Panc1 (cell line): Measurements from ENCODE around the gene GNL3L. TPM values are rescaled to one million over a fixed set of nuclear protein-coding genes. Genes with fewer than 3 reads are reported as not detected.
"Not testable (repeated sequence)": the region's sequence is repeated elsewhere in the genome, so short reads cannot be mapped to it uniquely, and the experiment has no call there.

Experiments used
- ATAC-seq: fragments of 200-7000 bp; cut with Tn5 transposase; 2 replicates; pipeline ENCODE4 v1.9.1; 2020; ENCODE audit warnings: mild to moderate bottlenecking, moderate library complexity
- BruUV-seq: library from RNA; stranded (reverse); fragments of 400-500 nt; replicated peaks from 2 replicates; lab custom pipeline; 2021; lab: Mats Ljungman, UMichigan
- CTCF ChIA-PET: fragments of 300-600 bp; sonication (Branson Sonifier 250); formaldehyde crosslinking; loops from one replicate; lab custom pipeline; 2022; ENCODE audit warnings: antibody characterized with exemption; lab: Charles Lee
- POLR2A ChIA-PET: fragments of 300-600 bp; sonication (Branson Sonifier 250); formaldehyde crosslinking; loops from one replicate; lab custom pipeline; 2022; ENCODE audit warnings: antibody characterized with exemption; lab: Charles Lee
- DNase-seq: peaks from one replicate; pipeline ENCODE4 v3.0.0-alpha.2; 2010; ENCODE audit warnings: low read depth, low spot score
- H3K27ac ChIP-seq: 2 replicates; pipeline ENCODE4 v1.5.1; 2011; ENCODE audit warnings: mild to moderate bottlenecking, low read length, inconsistent platforms
- H3K27me3 ChIP-seq: fragments of 200-500 bp; sonication (Bioruptor generic); 2 replicates; pipeline ENCODE4 v1.6.0; 2014; ENCODE audit warnings: low read length, inconsistent platforms; ENCODE audit not compliant: control insufficient read depth, insufficient read depth
- H3K36me3 ChIP-seq: fragments of 200-500 bp; sonication (Bioruptor generic); 2 replicates; pipeline ENCODE4 v1.5.1; 2014; ENCODE audit warnings: inconsistent platforms, mild to moderate bottlenecking, low read length, moderate library complexity; ENCODE audit not compliant: control insufficient read depth, insufficient read depth
- H3K4me1 ChIP-seq: 2 replicates; pipeline ENCODE4 v1.5.1; 2011; ENCODE audit warnings: inconsistent platforms, mild to moderate bottlenecking, low read length, moderate library complexity; ENCODE audit not compliant: control insufficient read depth, insufficient read depth
- H3K4me3 ChIP-seq, 2 experiments: 2 replicates each; pipeline ENCODE4 v1.5.1; 2011 to 2012; ENCODE audit warnings: low read depth in 2 of 2, low read length in 2 of 2, mild to moderate bottlenecking in 2 of 2, inconsistent platforms in 1 of 2, moderate library complexity in 1 of 2
- H3K9me3 ChIP-seq: fragments of 200-500 bp; sonication (Bioruptor generic); 2 replicates; pipeline ENCODE4 v1.5.1; 2014; ENCODE audit warnings: low read depth, mild to moderate bottlenecking, inconsistent platforms, low read length, moderate library complexity; ENCODE audit not compliant: control insufficient read depth, insufficient read depth
- POLR2AphosphoS5 ChIP-seq: IDR thresholded peaks from 2 replicates; pipeline ENCODE4 v1.6.1; 2012; ENCODE audit warnings: mild to moderate bottlenecking, low read depth, low read length, moderate library complexity
- REST ChIP-seq, 2 experiments: IDR thresholded peaks; 2 replicates each; pipeline ENCODE4 v1.6.1; 2011 to 2012; ENCODE audit warnings: low read depth in 2 of 2, control low read depth in 1 of 2, low read length in 1 of 2, mild to moderate bottlenecking in 1 of 2, moderate library complexity in 1 of 2; ENCODE audit not compliant: insufficient read depth in 1 of 2
- SIN3A ChIP-seq: IDR thresholded peaks from 2 replicates; pipeline ENCODE4 v1.6.1; 2012; ENCODE audit warnings: low read depth, mild to moderate bottlenecking, low read length, moderate library complexity, borderline replicate concordance; ENCODE audit not compliant: insufficient read depth
- TCF7L2 ChIP-seq: IDR thresholded peaks from 2 replicates; pipeline ENCODE4 v1.6.1; 2011; ENCODE audit warnings: mild to moderate bottlenecking, low read depth, low read length, inconsistent platforms
- in situ Hi-C: cut with HindIII; loops from 2 replicates; pipeline ENCODE4 v1.10.0; 2016; ENCODE audit warnings: low sequenced_read_pairs, low pct_unique_long_range_greater_than_20kb
- intact Hi-C: fragments of 100-400 bp; cut with micrococcal nuclease; formaldehyde crosslinking; loops from one replicate; pipeline ENCODE4 v1.10.0; 2022; ENCODE audit not compliant: unreplicated experiment
- total RNA-seq: library from RNA; stranded (reverse); gene quantifications from one replicate; pipeline ENCODE4 v1.2.1, GENCODE V29; 2021; ENCODE audit not compliant: unreplicated experiment
- TF ChIP-seq, protein P1 (sequence below): fragments of 450-650 bp; IDR thresholded peaks from 2 replicates; pipeline ENCODE4 v1.5.1; 2017; ENCODE audit warnings: mild to moderate bottlenecking

Gene GNL3L
- total RNA-seq, 1 experiment from 2014 or later, result 62.5 TPM

DNA sequence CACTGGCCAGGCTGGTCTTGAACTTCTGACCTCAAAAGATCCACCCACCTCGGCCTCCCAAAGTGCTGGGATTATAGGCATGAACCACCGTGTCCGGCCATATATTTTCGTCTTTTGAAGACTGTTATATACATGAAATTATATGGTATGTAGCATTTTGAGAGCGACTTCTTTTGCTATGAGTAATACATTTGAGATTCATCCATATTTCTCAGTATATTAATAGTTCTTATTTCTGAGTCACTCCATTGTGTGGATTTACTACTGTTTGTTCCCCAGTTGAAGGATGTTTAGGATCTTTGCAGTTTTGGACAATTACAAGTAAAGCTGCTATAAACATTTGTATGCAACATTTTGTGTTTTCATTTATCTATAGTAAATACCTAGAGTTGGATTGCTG, 34.9 kb downstream of the GNL3L start:
- no peak overlapping the region for H3K4me3 ChIP-seq
- no peaks in the 10 kb centered on the region for H3K9me3 ChIP-seq
- intact Hi-C loops (no loop called here), in situ Hi-C loops (no loop called here)
- DNase-seq (no peak), ATAC-seq (no peak)
- H3K27me3 ChIP-seq, result no peaks in the 10 kb centered on the region
- ChIA-PET POLR2A (no interaction called here), CTCF (no interaction called here)
- no TSS peak for BruUV-seq
- H3K4me1 ChIP-seq, result no peaks in the 10 kb centered on the region
- H3K27ac ChIP-seq, result no peak overlapping the region
- no peaks in the 10 kb centered on the region; the same call in 1 of the 2 replicates for H3K36me3 ChIP-seq
- TF ChIP-seq SIN3A, result no peak
- TF ChIP-seq, protein P1, sequence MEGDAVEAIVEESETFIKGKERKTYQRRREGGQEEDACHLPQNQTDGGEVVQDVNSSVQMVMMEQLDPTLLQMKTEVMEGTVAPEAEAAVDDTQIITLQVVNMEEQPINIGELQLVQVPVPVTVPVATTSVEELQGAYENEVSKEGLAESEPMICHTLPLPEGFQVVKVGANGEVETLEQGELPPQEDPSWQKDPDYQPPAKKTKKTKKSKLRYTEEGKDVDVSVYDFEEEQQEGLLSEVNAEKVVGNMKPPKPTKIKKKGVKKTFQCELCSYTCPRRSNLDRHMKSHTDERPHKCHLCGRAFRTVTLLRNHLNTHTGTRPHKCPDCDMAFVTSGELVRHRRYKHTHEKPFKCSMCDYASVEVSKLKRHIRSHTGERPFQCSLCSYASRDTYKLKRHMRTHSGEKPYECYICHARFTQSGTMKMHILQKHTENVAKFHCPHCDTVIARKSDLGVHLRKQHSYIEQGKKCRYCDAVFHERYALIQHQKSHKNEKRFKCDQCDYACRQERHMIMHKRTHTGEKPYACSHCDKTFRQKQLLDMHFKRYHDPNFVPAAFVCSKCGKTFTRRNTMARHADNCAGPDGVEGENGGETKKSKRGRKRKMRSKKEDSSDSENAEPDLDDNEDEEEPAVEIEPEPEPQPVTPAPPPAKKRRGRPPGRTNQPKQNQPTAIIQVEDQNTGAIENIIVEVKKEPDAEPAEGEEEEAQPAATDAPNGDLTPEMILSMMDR, result no peak
- TF ChIP-seq REST (IDR thresholded peaks at IDR 0.05; ENCODE audit: insufficient read depth in 1 of 2, low read depth in 2 of 2, low read length in 1 of 2), result no peak
- TF ChIP-seq POLR2AphosphoS5, result no peak
- TF ChIP-seq TCF7L2, result no peak

DNA sequence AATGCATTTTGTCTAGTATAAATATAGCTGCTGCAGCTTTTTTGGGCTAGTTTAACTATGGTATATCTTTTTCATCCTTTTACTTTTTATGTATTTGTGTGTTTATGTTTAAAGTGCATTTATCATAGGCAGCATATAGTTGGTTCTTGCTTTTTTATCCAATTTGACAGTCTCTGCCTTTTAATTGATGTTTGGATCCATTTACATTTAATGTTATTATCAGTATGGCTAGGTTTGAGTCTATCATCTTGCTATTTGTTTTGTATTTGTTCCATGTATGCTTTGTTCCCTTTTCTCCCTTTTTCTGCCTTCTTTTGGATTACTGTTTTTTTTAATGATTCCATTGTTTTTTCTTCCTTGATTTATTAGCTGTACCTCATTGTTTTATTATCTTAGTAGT, 40.3 kb downstream of the GNL3L start:
- no peaks in the 10 kb centered on the region for H3K4me1 ChIP-seq
- BruUV-seq, result no TSS peak
- TF ChIP-seq SIN3A (no peak), TCF7L2 (no peak), POLR2AphosphoS5 (no peak), REST (IDR thresholded peaks at IDR 0.05; ENCODE audit: insufficient read depth in 1 of 2, low read depth in 2 of 2, low read length in 1 of 2) (no peak)
- TF ChIP-seq, protein P1, result no peak
- ChIA-PET CTCF (no interaction called here), POLR2A (no interaction called here)
- in situ Hi-C loops (no loop called here), intact Hi-C loops (no loop called here)
- no peaks in the 10 kb centered on the region; the same call in 1 of the 2 replicates for H3K36me3 ChIP-seq
- H3K9me3 ChIP-seq, result peaks cover 5% of the 10 kb centered on the region; the same call in 1 of the 2 replicates
- H3K4me3 ChIP-seq, result no peak overlapping the region
- no peaks in the 10 kb centered on the region for H3K27me3 ChIP-seq
- ATAC-seq, result no peak
- H3K27ac ChIP-seq, result no peak overlapping the region
- DNase-seq, result no peak

DNA sequence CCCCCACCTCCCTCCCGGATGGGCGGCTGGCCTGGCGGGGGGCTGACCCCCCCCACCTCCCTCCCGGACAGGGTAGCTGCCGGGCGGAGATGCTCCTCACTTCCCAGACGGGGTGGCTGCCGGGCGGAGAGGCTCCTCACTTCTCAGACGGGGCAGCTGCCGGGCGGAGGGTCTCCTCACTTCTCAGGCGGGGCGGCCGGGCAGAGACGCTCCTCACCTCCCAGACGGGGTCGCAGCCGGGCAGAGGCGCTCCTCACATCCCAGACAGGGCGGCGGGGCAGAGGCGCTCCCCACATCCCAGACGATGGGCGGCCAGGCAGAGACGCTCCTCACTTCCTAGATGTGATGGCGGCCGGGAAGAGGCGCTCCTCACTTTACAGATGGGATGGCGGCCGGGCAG, 42.6 kb downstream of the GNL3L start:
- in situ Hi-C loops, H3K4me1 ChIP-seq, DNase-seq, CTCF ChIA-PET, intact Hi-C loops, POLR2A ChIA-PET, ATAC-seq, H3K27me3 ChIP-seq, H3K9me3 ChIP-seq, H3K27ac ChIP-seq, H3K36me3 ChIP-seq, BruUV-seq, H3K4me3 ChIP-seq: not testable (repeated sequence)
